ENCODE data around the gene PTGES2.

PTGES2 gene

DNA sequence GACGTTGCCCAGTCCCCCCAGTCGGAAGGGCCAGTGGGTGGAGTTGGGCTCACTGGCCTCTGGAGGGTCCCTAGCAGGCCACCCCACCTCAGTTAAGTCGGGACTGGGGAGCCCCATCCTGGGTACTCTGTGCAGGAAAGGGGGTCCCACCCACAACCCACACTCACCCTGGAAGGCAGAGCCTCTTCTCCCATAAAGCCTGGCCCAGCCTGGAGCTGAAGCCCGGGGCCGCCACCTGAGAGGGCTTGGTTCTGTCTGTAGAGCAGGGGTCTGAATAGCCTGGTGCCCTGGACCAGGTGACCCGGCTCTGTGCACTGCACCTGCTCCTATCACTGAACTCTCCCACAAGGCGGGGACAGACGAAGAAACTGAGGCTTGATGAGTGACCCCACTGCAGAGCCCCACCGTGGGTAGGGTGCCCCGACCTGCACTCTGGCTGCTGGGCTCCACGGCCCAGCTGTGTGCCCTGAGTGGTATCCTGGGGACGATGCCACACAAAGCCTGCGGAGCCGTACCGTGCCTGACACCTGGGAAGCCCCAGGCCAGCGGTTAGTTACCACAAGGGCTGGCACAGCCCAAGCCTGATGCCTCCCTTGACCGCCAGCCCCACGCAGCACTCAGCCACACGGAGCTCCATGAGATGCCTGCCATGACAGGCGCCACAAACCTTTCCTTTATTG lies 7.3 kb downstream of the PTGES2 start:
- no peak for TF ChIP-seq GATA3 (IDR thresholded peaks at IDR 0.05; ENCODE audit: low read depth, low read length)

DNA sequence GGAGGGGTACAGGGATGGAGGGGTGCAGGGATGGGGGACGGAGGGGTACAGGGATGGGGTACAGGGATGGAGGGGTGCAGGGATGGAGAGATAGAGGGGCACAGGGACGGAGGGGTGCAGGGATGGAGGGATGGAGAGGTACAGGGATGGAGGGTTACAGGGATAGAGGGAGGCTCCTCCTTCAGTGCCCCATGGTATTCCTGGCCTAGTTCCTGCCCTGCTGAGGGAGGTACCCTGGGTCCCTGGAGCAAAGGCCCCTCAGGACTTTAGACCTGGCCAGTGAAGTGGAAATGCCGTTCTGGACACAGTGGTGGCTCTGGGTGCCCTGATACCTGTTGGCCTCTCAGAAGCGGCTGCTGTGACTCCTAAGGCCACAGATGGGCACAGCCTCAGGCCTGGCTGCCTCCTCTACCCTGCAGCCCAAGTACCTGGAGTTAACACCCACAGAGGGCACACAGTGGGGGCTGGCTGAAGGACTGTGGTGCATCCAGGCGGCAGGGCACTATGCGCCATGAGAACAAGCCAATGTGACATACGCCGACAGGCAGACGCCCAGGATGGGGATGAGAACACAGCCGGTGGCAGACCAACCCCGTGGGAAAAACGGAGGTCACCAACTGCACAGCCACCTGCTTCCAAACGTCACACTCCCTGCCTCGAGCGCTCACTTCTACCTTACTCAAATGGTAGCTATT lies 8.4 kb downstream of the PTGES2 start:
- TF ChIP-seq GATA3 (IDR thresholded peaks at IDR 0.05; ENCODE audit: low read depth, low read length), result no peak
- no peak for TF ChIP-seq GATA2 (IDR thresholded peaks at IDR 0.05; ENCODE audit: low read depth, low read length)

GRCh38 chr9:128118472-128118857 lies 9.1 kb downstream of the PTGES2 start:
- TF ChIP-seq GATA3 (IDR thresholded peaks at IDR 0.05; ENCODE audit: low read depth, low read length) (no peak), GATA2 (IDR thresholded peaks at IDR 0.05; ENCODE audit: low read depth, low read length) (no peak)

DNA sequence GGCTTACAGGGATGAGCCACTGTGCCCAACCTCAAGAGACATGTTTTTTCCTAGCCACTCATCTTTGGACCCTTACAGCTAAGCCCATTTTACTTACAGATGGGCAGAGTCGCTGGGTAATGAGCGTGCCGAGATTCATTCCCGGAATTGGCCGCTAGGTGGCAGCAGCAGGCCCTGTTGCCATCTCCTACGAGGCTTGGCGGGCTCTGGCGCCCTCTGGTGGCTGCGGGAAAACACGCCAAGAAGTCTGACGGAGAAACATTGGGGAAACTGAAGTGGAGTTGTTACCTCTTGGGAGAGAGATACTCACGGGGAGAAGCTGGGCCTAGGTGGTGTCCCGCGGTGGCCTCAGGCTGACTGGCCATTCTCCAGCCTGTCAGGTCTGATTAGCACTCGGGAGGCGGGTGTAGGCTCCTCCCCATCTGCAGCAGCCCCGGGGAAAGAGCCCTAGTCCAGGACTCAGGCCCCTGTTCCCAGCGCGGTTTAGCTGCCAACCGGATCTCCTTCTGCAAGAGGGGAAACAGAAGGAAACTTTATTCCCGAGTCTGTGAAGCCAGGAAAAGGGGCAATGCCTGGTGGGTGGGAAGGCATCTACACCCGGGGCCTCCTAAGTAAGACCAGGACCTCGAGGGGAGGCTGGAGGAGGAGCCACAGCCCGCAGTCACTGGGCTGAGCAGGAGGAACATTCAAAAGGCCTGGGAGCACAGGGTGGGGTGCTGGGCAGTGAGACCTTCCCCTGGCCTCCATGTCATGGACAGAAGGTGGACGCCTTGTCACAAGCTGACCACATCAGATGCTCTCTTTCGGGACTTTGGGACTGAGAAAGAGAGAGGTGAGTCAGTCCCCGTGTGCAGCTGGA lies 9.7 kb downstream of the PTGES2 start:
- TF ChIP-seq GATA3 (IDR thresholded peaks at IDR 0.05; ENCODE audit: low read depth, low read length), result no peak
- TF ChIP-seq GATA2 (IDR thresholded peaks at IDR 0.05; ENCODE audit: low read depth, low read length), result no peak

DNA sequence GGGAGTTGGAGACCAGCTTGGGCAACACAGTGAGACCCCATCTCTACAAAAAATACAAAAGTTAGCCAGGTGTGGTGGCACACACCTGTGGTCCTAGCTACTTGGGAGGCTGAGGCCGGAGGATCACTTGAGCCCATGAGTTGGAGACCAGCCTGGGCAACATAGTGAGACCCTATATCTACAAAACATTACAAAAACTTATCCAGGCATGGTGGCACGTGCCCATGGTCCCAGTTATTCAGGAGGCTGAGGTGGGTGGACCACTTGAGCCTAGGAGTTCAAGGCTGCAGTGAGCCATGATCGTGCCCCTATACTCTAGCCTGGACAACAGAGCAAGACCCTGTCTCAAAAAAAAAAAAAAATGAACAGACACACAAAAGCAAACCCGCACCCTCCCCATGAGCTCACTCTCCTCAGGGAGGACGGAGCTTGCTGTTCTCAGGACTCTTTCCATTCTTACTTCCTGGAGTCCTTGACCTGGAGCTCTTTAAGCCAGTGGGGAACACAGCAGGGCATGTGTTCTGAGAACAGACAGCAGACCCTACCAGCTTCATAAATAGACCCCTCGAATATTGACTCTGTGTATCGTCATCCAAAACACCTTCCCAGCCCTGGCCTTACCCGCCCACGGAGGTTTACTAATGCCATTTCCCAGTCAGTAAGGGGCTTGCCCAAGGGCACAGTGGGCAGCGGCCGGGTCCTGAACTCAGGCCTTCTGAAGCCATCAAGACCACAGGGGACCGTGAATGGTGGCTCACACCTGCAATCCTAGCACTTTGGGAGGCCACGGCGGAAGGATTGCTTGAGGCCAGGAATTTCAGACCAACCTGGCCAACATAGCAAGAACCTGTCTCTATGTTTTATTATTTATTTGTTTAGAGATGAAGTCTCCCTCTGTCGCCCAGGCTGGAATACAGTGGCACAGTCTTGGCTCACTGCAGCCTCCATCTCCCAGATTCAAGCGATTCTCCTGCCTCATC lies 11.1 kb downstream of the PTGES2 start:
- TF ChIP-seq GATA2 (IDR thresholded peaks at IDR 0.05; ENCODE audit: low read depth, low read length) (no peak), GATA3 (IDR thresholded peaks at IDR 0.05; ENCODE audit: low read depth, low read length) (no peak)

DNA sequence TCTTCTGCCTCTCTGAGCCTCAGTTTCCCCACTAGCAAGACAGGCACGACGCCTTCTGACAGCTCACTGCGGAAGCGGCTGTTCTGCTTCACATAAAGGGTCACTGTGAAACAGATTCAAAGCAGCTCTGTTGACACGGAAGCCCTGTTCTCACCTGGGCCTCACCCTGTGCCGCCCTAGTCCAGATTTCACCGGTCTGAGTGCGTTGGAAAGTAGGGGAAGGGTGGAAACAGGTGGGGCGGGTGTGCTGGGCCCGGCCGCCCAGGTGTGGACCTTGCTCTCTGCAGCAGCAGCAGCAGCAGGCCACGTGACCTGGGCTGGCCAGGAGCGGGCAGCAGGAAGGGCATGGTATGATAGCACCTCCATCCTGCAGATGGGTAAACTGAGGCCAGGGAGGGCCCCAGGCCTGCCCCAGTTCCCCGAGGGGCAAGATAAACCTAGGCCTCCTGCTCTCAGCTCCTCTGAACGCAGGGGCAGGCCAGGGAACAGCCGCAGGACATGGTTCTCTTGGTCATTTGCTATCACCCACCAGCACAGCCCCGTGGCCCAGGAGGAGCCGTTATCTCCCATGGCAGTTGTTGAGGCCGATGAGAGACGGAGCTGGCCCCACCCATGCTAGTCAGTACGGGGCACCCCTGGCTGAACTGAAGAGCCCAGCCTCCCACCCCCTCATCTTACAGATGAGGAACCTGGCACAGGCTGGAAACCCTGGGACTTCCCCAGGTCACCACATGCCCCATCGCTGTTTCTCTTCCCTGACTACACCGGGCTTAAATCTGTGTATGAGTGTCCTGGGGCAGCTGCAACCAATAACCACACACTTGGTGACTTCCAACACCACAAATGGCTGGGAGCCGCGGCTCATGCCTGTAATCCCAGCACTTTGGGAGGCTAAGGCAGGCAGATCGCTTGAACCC lies 12.1 kb downstream of the PTGES2 start:
- TF ChIP-seq GATA3 (IDR thresholded peaks at IDR 0.05; ENCODE audit: low read depth, low read length) (no peak), GATA2 (IDR thresholded peaks at IDR 0.05; ENCODE audit: low read depth, low read length) (no peak)

DNA sequence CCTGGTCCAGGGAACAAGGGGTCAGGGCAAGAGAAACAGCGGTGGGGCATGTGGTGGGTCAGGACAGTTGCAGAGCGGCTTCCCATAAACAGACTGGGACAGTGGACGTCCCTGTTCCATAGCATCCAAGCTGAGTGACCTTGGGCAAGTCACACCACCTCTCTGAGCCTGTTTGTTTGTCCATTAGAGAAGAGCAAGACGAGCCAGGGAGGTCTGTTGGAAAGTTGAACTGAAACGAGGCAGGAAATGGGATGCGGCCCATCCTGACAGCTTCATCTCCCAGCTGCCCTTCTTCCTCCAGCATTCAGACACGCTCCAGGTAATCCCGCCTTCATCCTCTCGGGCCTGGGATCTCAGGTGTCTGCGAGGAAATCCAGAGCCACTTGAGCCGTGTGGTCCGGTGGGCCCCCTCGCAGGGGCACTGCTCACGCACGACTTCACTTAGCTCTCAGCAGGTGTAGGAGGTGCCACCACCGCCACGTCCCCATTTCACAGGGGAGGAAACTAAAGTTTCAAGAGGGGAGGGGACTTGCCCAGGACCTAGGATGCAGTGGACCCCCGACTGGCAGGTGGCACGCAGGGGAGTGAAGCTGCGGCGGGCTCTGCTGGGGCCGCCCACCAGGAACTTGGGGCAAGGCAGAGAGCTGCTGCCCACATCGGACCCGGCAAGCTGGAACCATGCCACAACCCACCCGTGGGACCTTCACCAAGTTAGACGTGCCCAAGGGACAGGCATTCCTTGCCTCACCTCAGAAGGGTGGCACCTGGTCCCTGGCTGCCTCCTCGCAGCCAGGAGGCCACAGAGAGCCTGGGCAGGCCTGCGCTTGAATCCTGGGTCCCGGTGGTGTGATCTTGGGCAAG lies 13.0 kb downstream of the PTGES2 start:
- no peak for TF ChIP-seq GATA2 (IDR thresholded peaks at IDR 0.05; ENCODE audit: low read depth, low read length)
- TF ChIP-seq GATA3 (IDR thresholded peaks at IDR 0.05; ENCODE audit: low read depth, low read length), result no peak

DNA sequence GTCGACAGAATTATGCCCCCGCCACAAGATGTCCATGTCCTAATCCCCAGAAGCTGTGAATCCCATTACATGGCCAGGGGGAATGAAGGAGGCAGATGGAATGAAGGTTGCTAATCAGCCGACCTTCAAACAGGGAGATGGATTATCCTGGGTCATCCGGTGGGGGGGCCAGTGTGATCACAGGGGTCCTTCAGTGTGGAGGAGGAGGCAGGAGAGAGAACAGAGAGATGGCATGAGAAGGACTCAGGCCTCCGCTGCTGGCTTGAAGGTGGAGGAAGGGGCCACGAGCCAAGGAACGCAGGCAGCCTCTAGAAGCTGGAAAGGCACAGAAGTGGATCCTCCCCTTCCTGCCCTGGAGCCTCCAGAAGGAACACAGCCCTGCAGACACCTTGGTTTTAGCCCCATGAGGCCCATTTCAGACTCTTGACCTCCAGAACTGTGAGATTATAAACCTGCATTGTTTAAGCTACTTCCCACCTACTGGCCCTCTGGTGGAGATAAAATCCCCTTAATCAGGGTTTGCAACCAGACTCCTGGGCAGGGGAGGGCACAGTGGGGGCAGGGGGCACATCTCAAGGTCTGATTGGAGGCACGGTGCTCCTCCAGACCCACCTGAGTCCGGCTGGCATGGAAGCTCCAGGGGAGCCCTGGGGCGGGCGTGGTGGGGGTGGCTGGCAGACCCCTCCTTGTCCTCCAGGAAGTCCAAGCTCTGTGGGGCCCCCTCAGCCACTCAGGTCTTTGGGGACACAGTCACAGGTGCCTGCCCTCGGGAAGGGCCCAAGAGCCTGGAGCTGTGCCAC lies 13.8 kb downstream of the PTGES2 start:
- TF ChIP-seq GATA3 (IDR thresholded peaks at IDR 0.05; ENCODE audit: low read depth, low read length), result no peak
- no peak for TF ChIP-seq GATA2 (IDR thresholded peaks at IDR 0.05; ENCODE audit: low read depth, low read length)

DNA sequence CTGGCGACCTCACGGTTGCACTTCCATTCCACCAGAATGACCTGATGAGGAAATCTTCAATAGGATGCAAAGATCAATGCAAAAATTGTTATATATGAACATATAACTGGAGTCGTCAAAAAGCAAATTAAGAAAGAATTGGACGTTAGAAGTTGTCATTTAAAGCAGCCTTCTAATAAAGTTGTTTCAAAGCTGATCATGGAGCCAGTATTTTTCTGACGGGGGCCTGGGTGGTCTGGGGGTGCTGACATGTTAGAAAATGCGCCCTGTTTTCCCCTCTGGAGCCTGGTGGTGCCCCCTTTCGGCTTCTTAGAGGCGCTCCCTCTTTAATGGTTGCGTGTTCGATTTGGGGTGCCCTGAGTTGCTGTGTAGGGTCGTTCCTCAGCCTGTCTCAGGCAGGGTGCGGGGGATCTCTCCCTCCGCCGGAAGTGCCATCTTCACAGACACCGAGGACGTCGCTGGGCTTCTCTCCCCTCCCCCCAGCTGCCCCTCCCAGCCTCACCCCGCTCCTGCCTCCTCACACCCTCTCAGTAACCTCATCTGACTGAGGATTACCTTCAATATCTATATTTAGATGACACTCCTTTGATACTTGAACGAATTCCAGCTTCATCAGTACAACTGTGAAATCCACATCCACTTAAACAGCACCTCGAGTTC lies 18.3 kb downstream of the PTGES2 start:
- TF ChIP-seq GATA2 (IDR thresholded peaks at IDR 0.05; ENCODE audit: low read depth, low read length), result no peak
- no peak for TF ChIP-seq GATA3 (IDR thresholded peaks at IDR 0.05; ENCODE audit: low read depth, low read length)

- no peak for TF ChIP-seq GATA2 (IDR thresholded peaks at IDR 0.05; ENCODE audit: low read depth, low read length)
- TF ChIP-seq GATA3 (IDR thresholded peaks at IDR 0.05; ENCODE audit: low read depth, low read length), result no peak
Measured at GRCh38 chr9:128108269-128109049, 19.1 kb downstream of the PTGES2 start.

Measured in SH-SY5Y (cell line).